GM12892 (cell line): ENCODE results near the gene ZFYVE1.

ENCODE experiments used
- POLR2A ChIP-seq: IDR thresholded peaks from 2 replicates; pipeline ENCODE4 v1.6.1; 2011; ENCODE audit warnings: low read depth, low read length, control low read depth
- POLR2AphosphoS5 ChIP-seq: IDR thresholded peaks from 2 replicates; pipeline ENCODE4 v1.6.1; 2011; ENCODE audit warnings: low read depth, low read length, control low read depth

DNA sequence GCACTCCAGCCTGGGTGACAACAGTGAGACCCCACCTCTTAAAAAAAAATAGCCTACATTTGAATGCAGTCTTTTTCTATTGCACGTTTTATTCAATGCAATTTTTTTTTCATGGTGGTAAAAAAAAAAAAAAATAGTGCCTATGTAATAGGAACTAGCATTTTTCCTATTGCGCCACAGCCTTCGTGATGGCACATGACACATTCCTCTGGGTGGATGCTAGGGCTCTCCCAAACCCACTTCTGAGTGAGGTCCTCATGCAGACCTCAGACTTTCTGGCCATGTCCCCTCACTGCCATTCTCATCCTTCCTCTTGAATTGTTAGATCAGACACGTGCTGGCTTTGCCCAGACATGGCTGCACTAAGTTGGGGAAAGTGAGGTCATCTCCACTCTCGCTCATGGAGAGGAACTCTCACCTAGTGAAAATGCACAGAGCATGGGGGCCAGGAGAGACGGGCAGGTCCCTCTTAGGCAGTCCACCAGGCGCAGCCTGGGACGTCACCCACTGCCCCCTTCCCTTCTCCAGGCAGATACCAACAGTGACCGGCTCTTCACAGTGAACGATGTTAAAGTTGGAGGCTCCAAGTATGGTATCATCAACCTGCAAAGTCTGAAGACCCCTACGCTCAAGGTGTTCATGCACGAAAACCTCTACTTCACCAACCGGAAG is 81.4 kb downstream of the ZFYVE1 start:
- TF ChIP-seq POLR2AphosphoS5 (peak; percentile 26; the same call in 1 of the 2 replicates), POLR2A (no peak)
